HPDE6-E6E7 (cell line): ENCODE data around the gene TNFSF12.

ENCODE experiments used
- DNase-seq: peaks from one replicate; pipeline ENCODE4 v3.0.0; 2011; ENCODE audit warnings: missing footprints; ENCODE audit errors: extremely low spot score

TNFSF12 gene, protein sequence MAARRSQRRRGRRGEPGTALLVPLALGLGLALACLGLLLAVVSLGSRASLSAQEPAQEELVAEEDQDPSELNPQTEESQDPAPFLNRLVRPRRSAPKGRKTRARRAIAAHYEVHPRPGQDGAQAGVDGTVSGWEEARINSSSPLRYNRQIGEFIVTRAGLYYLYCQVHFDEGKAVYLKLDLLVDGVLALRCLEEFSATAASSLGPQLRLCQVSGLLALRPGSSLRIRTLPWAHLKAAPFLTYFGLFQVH

DNA sequence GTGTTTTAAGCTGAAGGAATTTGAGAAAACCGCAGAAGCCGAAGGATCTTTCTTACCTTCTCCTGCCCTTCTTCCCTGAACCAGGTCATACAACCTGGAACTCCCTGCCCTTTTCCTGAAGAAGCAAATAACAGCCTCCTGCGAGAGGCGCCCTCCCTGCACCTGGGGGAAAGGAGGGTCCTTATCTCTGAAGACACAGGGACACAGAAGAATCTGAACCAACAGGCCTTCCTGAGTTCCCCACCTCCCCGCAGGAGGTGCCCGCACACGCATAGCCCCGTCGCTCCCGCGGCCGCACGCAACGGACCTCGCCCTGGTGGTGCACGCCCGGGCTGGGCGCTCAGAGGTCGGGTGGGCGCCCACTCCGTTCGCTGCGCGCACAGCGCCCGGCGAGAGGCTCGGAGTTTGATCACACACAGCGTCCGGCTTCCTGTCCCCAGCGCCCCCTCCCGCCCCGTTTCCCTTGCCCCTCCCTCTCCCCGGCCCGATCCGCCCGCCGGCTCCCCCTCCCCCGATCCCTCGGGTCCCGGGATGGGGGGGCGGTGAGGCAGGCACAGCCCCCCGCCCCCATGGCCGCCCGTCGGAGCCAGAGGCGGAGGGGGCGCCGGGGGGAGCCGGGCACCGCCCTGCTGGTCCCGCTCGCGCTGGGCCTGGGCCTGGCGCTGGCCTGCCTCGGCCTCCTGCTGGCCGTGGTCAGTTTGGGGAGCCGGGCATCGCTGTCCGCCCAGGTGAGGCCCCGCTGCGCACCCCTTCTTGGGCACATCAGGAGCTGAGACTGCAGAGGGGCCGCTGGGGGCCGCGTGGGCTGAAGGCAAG lies at the start of gene TNFSF12:
Gene TNFSF12, plus strand, starts transcription at position 474 of the 816 bp plus-strand sequence. Its CDS starts 96 bp downstream, at position 570.
- no peak for DNase-seq

GRCh38 chr17:7499161-7499560 lies 49.7 kb upstream of the TNFSF12 start:
- no peak for DNase-seq

- DNase-seq = no peak
Observed at GRCh38 chr17:7501729-7502128, 47.1 kb upstream of the TNFSF12 start.

- no peak for DNase-seq
Observed at GRCh38 chr17:7502171-7502847, 46.5 kb upstream of the TNFSF12 start.

GRCh38 chr17:7502987-7503386 lies 45.9 kb upstream of the TNFSF12 start:
- no peak for DNase-seq

GRCh38 chr17:7503521-7503920 lies 45.3 kb upstream of the TNFSF12 start:
- no peak for DNase-seq

- no peak for DNase-seq
Observed at GRCh38 chr17:7508145-7508544, 40.7 kb upstream of the TNFSF12 start.

GRCh38 chr17:7508846-7509245 lies 40.0 kb upstream of the TNFSF12 start:
- no peak for DNase-seq

DNA sequence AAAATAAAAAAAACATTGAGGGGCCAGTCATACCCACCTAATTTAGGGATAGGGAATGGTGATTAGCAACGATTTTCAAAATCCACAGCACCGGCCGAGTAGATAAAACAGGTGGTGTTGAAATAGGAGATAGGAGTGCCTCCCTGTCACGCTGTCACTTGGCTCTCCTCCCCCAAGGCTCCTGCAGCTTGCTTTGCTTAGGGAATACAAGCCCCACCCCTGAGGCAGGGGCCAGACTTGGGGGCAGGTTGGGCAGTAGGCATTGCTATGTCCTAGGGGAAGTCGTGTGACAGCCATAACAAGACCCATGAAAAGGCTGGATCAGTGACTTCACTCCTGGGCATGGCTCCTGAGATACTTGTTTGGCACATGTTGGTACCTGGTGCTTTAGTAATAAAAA lies 38.9 kb upstream of the TNFSF12 start:
- no peak for DNase-seq

DNA sequence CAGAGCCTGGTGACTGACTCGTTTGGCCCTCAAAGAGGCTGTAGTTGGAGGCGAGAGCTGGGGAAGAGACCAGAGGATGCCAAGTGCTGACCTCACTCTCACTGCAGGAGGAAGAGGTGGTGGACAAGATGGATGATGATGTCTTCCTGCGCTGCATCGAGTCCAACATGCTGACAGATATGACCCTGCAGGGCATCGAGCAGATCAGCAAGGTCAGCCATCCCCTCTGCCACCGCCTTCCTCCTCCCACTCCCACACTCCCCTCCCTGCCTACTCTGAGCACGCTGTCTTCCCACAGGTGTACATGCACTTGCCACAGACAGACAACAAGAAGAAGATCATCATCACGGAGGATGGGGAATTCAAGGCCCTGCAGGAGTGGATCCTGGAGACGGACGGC lies 37.8 kb upstream of the TNFSF12 start:
- DNase-seq = no peak

DNA sequence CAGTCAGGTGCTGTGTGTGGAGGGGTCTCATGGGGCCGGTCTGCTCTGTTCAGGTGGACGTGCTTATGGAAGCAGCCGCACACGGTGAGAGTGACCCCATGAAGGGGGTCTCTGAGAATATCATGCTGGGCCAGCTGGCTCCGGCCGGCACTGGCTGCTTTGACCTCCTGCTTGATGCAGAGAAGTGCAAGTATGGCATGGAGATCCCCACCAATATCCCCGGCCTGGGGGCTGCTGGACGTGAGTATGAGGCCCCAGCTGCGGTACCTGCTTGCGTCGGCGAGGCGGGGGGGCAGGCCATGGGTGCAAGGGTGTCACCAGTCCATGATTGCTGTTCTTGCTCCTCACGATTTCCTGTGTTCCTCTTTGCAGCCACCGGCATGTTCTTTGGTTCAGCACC lies 36.8 kb upstream of the TNFSF12 start:
- DNase-seq = no peak

DNA sequence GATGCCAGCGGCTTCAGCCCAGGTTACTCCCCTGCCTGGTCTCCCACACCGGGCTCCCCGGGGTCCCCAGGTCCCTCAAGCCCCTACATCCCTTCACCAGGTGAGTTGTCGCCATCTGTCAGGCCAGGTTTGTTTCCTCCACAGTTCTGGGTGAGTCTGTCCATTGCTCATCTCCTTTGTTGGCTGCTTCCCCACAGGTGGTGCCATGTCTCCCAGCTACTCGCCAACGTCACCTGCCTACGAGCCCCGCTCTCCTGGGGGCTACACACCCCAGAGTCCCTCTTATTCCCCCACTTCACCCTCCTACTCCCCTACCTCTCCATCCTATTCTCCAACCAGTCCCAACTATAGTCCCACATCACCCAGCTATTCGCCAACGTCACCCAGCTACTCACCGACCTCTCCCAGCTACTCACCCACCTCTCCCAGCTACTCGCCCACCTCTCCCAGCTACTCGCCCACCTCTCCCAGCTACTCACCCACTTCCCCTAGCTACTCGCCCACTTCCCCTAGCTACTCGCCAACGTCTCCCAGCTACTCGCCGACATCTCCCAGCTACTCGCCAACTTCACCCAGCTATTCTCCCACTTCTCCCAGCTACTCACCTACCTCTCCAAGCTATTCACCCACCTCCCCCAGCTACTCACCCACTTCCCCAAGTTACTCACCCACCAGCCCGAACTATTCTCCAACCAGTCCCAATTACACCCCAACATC lies 35.9 kb upstream of the TNFSF12 start:
- no peak for DNase-seq

DNA sequence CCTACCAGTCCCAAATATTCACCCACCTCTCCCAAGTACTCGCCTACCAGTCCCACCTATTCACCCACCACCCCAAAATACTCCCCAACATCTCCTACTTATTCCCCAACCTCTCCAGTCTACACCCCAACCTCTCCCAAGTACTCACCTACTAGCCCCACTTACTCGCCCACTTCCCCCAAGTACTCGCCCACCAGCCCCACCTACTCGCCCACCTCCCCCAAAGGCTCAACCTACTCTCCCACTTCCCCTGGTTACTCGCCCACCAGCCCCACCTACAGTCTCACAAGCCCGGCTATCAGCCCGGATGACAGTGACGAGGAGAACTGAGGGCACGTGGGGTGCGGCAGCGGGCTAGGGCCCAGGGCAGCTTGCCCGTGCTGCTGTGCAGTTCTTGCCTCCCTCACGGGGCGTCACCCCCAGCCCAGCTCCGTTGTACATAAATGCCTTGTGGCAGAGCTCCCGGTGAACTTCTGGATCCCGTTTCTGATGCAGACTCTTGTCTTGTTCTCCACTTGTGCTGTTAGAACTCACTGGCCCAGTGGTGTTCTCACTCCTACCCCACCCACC lies 34.9 kb upstream of the TNFSF12 start:
- DNase-seq = no peak

DNA sequence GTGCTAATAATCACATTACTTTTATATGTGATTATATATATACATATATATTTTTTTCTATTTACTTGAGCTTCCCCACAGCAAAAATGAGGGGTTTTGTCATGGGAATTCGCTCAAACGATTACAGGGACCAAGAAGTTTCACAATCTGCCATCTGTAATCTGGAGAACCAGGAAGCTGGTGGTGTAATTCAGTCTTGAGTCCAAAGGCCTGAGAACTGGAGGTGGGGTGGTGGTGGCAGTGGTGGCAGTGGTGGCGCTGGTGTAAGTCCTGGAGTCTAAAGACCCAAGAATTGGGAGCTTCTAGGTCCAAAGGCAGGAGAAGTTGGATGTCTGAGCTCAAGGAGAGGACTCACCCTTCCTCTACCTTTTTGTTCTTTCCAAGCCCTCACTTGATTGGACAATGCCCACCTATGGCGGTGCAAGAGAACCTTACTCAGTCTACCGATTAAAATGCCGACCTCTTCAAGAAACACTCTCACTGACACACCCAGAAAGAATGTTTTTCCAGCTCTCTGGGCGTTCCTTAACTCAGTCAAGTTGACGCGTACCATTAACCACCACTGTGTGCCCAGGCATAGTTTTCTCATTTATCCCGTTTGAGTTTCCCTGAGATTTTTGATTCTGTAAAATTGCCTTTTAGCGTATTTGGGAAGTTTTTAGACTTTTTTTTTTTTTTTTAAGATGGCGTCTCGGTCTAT lies 32.8 kb upstream of the TNFSF12 start:
- no peak for DNase-seq

- DNase-seq = no peak
Observed at GRCh38 chr17:7523033-7523432, 25.8 kb upstream of the TNFSF12 start.

DNA sequence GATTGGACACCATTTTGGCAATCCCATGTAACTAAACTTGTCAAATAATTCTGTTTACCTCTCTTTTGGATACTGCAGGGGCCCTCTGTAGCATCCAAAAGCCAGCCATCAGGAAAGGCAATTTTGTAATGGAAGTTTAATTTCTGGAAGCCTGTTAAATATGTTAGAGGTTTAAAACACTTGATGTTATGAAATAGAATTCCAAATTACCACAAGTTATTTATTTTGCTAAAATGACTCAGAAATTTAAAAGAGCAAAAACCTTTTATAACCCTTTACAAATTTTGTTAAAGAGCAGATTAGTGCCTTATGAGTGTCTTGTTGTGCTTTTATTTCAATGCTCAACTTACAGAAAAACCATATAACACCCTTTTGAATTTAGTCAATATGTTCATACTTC lies 20.0 kb upstream of the TNFSF12 start:
- no peak for DNase-seq

GRCh38 chr17:7530023-7530900 lies 18.6 kb upstream of the TNFSF12 start:
- no peak for DNase-seq

- no peak for DNase-seq
Observed at GRCh38 chr17:7538050-7538449, 10.8 kb upstream of the TNFSF12 start.

- DNase-seq = no peak
Observed at GRCh38 chr17:7538891-7539545, 9.8 kb upstream of the TNFSF12 start.
